NK-92 (cell line): ENCODE measurements around the gene CTSH.
"Not testable (repeated sequence)": the region's sequence is repeated elsewhere in the genome, so short reads cannot be mapped to it uniquely, and the experiment has no call there.

Experiments
- DNase-seq: peaks from one replicate; lab custom pipeline; 2025; ENCODE audit not compliant: unreplicated experiment; lab: John Stamatoyannopoulos, UW

The CTSH gene

DNA sequence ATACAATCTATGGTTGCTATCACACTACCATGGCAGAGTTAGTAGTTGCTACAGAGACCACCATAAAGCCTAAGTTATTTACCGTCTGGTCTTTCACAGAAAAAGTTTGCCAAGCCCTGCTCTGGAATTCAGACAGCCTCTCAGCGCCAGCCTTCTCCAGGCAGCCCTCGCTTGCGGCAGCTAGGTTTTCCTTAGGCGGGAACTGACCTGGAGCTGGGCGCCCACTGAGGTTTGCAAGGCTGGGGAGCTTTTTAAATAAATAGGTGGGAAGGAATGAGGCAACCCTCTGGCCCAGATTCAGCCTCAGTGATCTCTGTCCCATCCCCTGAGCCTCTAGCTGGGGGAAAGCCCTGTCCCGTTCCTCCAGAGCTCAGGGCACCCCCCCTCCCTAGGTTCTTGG is 1.2 kb downstream of the CTSH start:
- DNase-seq = no peak

DNA sequence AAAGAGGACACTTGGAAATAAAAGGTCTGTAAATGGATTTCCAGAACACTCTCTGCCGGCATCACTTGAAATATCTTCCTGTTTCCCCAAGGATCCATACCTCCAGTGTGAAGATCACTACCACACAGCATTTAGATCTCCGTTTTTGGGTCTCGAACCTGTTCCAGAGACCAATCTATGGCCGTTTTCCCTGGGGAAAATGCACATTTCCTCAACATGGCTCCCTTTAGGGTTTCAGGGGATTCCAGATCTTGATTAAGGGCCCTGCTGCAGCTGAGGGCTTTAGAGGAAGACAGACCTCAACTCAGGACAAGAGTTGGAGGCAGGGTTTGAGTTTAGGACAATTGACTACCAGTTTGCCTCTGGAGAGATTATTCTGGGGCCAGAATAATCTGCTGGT is 2.1 kb downstream of the CTSH start:
- DNase-seq = no peak

- DNase-seq = no peak
Observed at GRCh38 chr15:78938658-78939488, 6.0 kb downstream of the CTSH start.

DNA sequence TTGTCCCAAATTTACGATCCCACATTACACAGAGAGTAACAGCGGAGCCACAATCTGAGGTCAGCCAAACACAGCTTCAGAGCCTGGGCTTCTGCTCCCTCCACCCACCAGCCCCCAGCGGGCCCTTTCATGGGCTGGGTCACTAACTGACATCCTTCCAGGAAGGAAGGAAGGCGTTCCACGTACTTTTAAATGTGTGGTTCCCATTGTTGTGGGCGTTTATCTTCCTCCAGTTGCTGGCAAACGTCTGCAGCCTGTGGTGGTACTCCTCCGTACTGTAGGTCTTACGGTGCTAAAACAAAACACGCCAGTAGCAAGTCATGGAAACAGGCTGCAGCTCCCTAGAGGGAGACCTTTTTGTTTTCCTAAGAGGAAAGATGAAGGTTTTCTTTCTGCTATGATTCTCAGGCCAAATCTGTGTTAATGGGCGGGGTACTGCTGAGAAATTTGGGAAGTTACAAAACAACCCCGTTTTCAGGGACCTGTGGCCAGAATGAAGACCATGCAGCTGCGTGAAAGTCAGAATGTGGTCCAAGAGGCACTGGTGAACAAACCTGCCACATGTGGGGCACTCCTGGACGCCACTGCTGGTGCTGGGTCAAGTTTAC is 7.6 kb downstream of the CTSH start:
- no peak for DNase-seq

- no peak for DNase-seq
Observed at GRCh38 chr15:78934655-78935023, 10.2 kb downstream of the CTSH start.

GRCh38 chr15:78933823-78934654 is 10.8 kb downstream of the CTSH start:
- DNase-seq = no peak

GRCh38 chr15:78933187-78933822 is 11.5 kb downstream of the CTSH start:
- no peak for DNase-seq

GRCh38 chr15:78932258-78932808 is 12.5 kb downstream of the CTSH start:
- no peak for DNase-seq

DNA sequence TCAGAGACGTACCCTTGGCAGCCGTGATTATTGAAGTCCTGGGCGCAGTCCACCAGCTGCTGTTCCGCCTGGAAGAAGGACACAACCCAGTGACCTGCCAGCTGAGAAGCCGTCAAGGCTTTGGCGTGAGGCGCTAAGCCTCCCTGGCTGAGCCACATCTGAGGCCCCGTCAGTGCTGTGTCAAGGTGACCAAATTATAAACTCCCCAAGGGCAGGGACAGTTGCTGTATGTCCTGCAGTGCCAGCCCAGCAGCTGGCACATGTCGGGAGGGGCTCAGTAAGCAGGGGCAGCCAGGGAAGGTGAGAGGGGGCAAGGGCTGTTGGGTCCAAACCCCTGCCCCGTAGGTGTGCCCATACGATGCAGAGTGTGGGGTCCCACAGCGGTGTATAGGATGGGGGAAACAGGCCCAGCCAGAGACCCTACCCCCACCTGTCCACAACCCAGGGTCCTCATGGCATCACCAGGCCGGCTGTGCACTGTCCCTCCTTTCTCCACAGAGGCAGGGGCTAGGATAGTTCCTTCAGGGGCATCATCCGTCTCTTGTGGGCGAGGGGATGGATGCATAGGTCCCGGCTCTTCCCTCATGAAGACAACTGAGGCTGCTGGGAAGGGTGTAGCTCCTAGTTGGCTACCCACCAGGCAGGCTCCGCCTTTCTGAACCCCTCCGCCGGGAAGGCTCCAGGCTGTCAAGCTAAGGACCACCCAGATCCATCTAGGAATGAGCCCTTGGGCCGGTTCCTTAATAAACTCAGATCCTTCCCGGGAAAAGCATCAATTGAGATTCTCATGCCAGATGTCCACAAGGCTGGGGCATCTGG is 13.2 kb downstream of the CTSH start:
- no peak for DNase-seq

GRCh38 chr15:78930577-78931388 is 14.1 kb downstream of the CTSH start:
- DNase-seq = no peak

DNA sequence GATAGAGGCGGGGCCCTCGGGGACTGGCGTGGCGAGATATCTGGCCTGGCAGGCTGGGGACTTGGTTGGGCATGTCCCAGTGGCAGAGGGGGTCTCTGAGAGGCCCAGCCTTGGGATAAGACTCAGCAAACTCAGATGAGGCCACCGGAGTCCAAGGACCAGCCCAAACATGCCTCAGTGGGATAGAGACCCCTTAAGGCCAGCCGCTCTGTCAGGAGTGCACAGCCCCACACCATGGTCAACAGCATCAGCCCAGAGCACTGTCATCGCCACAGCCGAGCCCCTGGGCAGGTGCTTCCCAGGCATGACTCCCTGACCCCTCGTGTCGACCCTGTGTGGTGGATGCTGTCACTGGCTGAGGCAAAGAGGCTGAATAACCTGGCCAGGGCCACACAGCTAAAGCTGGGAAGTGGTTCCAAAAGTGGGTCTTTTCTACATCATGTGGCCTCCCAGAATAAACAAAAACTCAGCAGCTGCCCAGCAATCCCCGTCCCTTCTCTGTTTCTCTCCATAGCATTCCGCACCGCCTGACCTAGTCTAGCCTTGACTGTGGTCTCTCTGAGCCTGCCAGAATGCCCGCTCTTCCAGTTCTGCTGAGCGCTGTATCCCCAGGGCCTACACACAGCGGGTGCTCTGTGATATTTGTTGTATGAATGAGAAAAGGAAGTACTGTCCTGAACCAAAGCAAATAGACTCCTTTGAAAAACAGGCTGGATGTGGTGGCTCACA is 15.1 kb downstream of the CTSH start:
- no peak for DNase-seq

- no peak for DNase-seq
Observed at GRCh38 chr15:78928616-78929093, 16.2 kb downstream of the CTSH start.

GRCh38 chr15:78928176-78928575 is 16.7 kb downstream of the CTSH start:
- not testable (repeated sequence) for DNase-seq

DNA sequence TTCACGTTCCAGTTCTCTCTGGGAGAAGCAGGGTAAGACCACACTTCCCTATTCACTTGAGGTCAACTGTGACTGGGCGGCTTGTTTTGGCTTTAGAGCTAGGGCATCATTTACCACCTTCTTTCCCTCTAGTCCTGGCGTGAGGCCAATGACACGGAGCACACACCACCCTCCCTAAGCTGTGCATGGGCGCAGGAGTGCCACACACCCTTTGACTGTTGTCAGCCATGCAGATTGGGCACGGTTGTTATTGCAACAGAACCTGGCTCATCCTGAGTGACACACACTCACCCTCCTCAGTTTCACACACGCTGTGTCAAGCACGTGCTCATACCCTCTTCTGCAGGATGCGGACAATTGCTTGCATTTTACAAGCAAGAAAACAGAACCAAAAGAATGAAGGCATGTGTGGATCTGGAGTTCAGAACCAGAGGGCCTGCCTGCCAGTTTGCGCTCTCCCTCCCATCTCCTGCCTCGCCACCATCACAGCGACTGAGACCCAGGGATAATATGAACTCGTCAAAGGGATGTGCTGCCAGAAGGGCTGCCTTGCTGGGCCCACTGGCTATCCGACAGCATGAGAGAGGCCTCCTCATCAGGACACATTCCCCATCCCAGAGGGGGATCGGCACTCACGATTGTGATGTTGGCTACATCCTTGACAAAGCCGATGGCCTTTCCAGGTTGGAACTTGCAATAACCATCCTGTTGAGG is 17.6 kb downstream of the CTSH start:
- no peak for DNase-seq

DNA sequence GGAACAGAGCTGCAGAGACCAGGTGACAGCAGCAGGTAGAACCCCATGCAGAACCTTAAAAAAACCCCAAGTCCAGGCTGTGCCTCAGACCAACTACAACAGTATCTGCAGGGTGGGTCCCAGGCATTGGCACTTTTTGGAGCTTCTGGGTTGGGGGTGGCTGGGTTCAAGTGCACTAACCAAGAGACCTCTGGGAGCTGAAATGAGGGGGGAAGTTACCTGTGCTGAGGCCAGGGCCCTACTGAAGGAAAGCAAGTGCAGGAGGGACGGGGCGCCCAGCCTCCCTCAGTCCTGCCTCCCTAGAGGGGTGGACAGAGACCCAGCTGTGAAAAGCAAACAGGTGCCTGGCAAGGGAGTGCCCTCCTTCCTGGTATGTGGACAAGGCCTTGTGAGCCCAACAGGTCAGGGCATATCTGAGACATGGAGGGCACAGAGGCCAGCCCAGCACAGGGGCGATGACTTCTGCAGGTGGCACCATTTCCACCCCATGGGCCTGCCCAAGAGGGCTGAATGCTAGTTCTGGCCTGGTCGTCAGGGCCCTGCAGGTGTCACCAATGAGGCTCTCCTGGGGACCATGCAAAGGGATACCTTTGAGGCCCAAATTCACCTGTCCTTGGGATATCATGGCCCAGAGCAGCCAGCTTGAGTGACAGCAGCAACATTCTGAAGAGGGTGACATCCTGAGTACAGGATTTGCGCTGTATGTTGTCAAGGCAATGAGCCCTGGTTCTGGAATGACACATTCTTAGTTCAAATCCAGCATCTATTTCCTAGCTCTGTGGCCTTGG is 18.7 kb downstream of the CTSH start:
- no peak for DNase-seq

DNA sequence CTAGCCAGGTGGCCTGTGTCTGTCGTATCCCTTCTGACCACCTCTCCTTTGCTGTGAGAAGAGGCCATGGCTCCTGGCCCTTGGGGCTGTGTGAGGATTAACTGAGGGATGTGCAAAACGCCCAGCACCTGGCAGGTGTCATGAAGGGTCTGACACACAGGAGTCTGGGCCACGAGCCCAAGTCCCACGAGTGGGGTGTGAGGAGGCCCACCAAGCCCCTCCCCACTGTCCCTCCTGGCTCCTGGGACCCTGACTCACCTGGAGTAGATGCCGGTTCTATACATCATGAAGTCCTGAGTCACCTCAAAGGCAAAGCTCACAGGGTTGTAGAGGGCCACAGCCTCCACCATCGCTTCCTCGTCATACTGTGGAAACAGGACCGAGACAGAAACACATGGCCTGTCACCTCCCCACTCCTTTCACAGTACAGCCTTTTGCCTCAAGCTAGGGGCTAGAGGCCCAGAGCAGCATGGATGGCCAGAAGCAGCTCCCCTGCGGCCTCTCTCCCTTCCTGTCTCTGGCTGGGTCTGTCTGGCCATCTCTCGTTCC is 19.7 kb downstream of the CTSH start:
- no peak for DNase-seq
